Upper lobe of right lung (tissue), 1 donor: ENCODE results near the gene ONECUT3. TPM values are rescaled to one million over a fixed set of nuclear protein-coding genes. Genes with fewer than 3 reads are reported as not detected.

Experiments
- ATAC-seq: fragments of 200-7000 bp; cut with Tn5 transposase; one replicate; pipeline ENCODE4 v1.9.1; 2020; ENCODE audit warnings: mild to moderate bottlenecking, moderate library complexity
- DNase-seq: peaks from one replicate; pipeline ENCODE4 v3.0.0-alpha.2; 2020
- H3K27ac ChIP-seq: fragments of 200-600 bp; one replicate; pipeline ENCODE4 v1.8.0; 2022
- H3K27me3 ChIP-seq: fragments of 200-600 bp; one replicate; pipeline ENCODE4 v1.8.0; 2022; ENCODE audit warnings: mild to moderate bottlenecking
- H3K36me3 ChIP-seq: fragments of 200-600 bp; one replicate; pipeline ENCODE4 v1.8.0; 2022
- H3K4me1 ChIP-seq: fragments of 200-600 bp; one replicate; pipeline ENCODE4 v1.8.0; 2022
- H3K4me3 ChIP-seq: fragments of 200-600 bp; one replicate; pipeline ENCODE4 v1.8.0; 2022; ENCODE audit warnings: mild to moderate bottlenecking
- H3K9me3 ChIP-seq: fragments of 200-600 bp; one replicate; pipeline ENCODE4 v1.8.0; 2022
- CTCF ChIP-seq: fragments of 200-600 bp; IDR thresholded peaks from one replicate; pipeline ENCODE4 v1.8.0; 2022; ENCODE audit warnings: antibody characterized with exemption
- intact Hi-C: fragments of 100-400 bp; cut with DNase I; formaldehyde crosslinking; loops from one replicate; pipeline ENCODE4 v1.11.0; 2022
- total RNA-seq: library from RNA; stranded (reverse); fragmentation: NEBNext Ultra II Directional; extraction: Animal tissue kit (Norgen Biotek cat#: 25700); gene quantifications from one replicate; pipeline ENCODE4 v1.2.1, GENCODE V29; 2021
- donor health status: DM: no; HTN: yes; CAD: no; lungs with severe emphysema.

The ONECUT3 gene
- total RNA-seq, 1 donor from 2014 or later = not detected

GRCh38 chr19:1807030-1807694 is 53.9 kb downstream of the ONECUT3 start:
- TF ChIP-seq CTCF = no peak
- intact Hi-C loops = no loop called here
- peaks cover 5% of the 10 kb centered on the region for H3K4me1 ChIP-seq
- H3K27ac ChIP-seq = no peak overlapping the region
- DNase-seq = no peak
- no peak overlapping the region for H3K4me3 ChIP-seq
- H3K27me3 ChIP-seq = no peaks in the 10 kb centered on the region
- no peak for ATAC-seq
- no peaks in the 10 kb centered on the region for H3K36me3 ChIP-seq
- H3K9me3 ChIP-seq = no peaks in the 10 kb centered on the region

- Histone ChIP-seq H3K27ac (no peak overlapping the region), H3K4me3 (no peak overlapping the region), H3K9me3 (no peaks in the 10 kb centered on the region), H3K4me1 (peaks cover 6% of the 10 kb centered on the region), H3K36me3 (no peaks in the 10 kb centered on the region), H3K27me3 (no peaks in the 10 kb centered on the region)
- no peak for ATAC-seq
- intact Hi-C loops = no loop called here
- TF ChIP-seq CTCF = no peak
- no peak for DNase-seq
Observed at GRCh38 chr19:1807695-1808394, 54.5 kb downstream of the ONECUT3 start.

GRCh38 chr19:1808395-1808731 is 55.1 kb downstream of the ONECUT3 start:
- Histone ChIP-seq H3K9me3 (no peaks in the 10 kb centered on the region), H3K4me1 (peaks cover 11% of the 10 kb centered on the region), H3K27me3 (no peaks in the 10 kb centered on the region), H3K36me3 (no peaks in the 10 kb centered on the region), H3K4me3 (no peak overlapping the region), H3K27ac (no peak overlapping the region)
- DNase-seq = no peak
- TF ChIP-seq CTCF = no peak
- intact Hi-C loops = no loop called here
- ATAC-seq = no peak

- intact Hi-C loops = no loop called here
- TF ChIP-seq CTCF = no peak
- H3K36me3 ChIP-seq = no peaks in the 10 kb centered on the region
- DNase-seq (no peak), ATAC-seq (no peak)
- no peak overlapping the region for H3K27ac ChIP-seq
- H3K27me3 ChIP-seq = no peaks in the 10 kb centered on the region
- H3K9me3 ChIP-seq = no peaks in the 10 kb centered on the region
- H3K4me1 ChIP-seq = peaks cover 15% of the 10 kb centered on the region
- no peak overlapping the region for H3K4me3 ChIP-seq
Observed at GRCh38 chr19:1809678-1810077, 56.4 kb downstream of the ONECUT3 start.

GRCh38 chr19:1810439-1811160 is 57.3 kb downstream of the ONECUT3 start:
- TF ChIP-seq CTCF = no peak
- ATAC-seq = no peak
- intact Hi-C loops = no loop called here
- Histone ChIP-seq H3K4me3 (no peak overlapping the region), H3K27ac (no peak overlapping the region), H3K36me3 (peaks cover 8% of the 10 kb centered on the region), H3K4me1 (peaks cover 15% of the 10 kb centered on the region), H3K9me3 (no peaks in the 10 kb centered on the region), H3K27me3 (no peaks in the 10 kb centered on the region)
- DNase-seq = no peak
